GM12878 (cell line): ENCODE results near the gene IGF2BP2. TPM values are rescaled to one million over a fixed set of nuclear protein-coding genes. Genes with fewer than 3 reads are reported as not detected.

Source experiments
- ATAC-seq: fragments of 200-7000 bp; cut with Tn5 transposase; 3 replicates; pipeline ENCODE4 v1.9.1; 2020; ENCODE audit warnings: mild to moderate bottlenecking, moderate library complexity
- BruUV-seq: library from RNA; stranded (reverse); fragments of 400-500 nt; replicated peaks from 2 replicates; lab custom pipeline; 2021; lab: Mats Ljungman, UMichigan
- CTCF ChIA-PET: fragments of 300-600 bp; sonication (Branson Sonifier 250); formaldehyde crosslinking; extraction: SDS; loops from one replicate; lab custom pipeline; 2021; ENCODE audit warnings: inconsistent platforms; lab: Yijun Ruan, JAX
- POLR2A ChIA-PET: fragments of 350-600 bp; formaldehyde crosslinking; extraction: SDS; loops from one replicate; lab custom pipeline; 2021; ENCODE audit warnings: inconsistent platforms; lab: Charles Lee
- RAD21 ChIA-PET: fragments of 300-600 bp; sonication (Branson Sonifier 250); formaldehyde crosslinking; loops from one replicate; lab custom pipeline; 2023; ENCODE audit warnings: antibody characterized with exemption; ENCODE audit not compliant: unreplicated experiment; lab: Charles Lee
- SMC1A ChIA-PET: fragments of 300-600 bp; sonication (Branson Sonifier 250); formaldehyde crosslinking; loops from one replicate; lab custom pipeline; 2023; ENCODE audit not compliant: unreplicated experiment, uncharacterized antibody; lab: Charles Lee
- DNase-seq: peaks from one replicate; pipeline ENCODE4 v3.0.0-alpha.2; 2011; ENCODE audit warnings: low read depth, low spot score
- FAIRE-seq: peaks from 3 replicates; lab custom pipeline; 2011; peaks lifted over from hg19 to GRCh38; lab: Jason Lieb, UNC
- H2AFZ ChIP-seq: 2 replicates; pipeline ENCODE4 v1.6.0; 2011; ENCODE audit warnings: low read depth, low read length, control low read depth; ENCODE audit not compliant: control insufficient read depth
- H3K27ac ChIP-seq: 2 replicates; pipeline ENCODE4 v1.5.1; 2011; ENCODE audit warnings: control low read depth; ENCODE audit not compliant: control insufficient read depth, insufficient read depth
- H3K27me3 ChIP-seq, 2 experiments: replicated peaks in 1 of 2; 2 replicates each; pipeline versions ENCODE4 v1.6.0 to v1.6.1; 2011; ENCODE audit warnings: low read length in 1 of 2; ENCODE audit not compliant: control insufficient read depth in 2 of 2, insufficient read depth in 2 of 2
- H3K36me3 ChIP-seq, 2 experiments: 2 replicates each; pipeline ENCODE4 v1.5.1; 2011; ENCODE audit warnings: low read length in 1 of 2; ENCODE audit not compliant: control insufficient read depth in 2 of 2, insufficient read depth in 2 of 2
- H3K4me1 ChIP-seq: 2 replicates; pipeline ENCODE4 v1.6.1; 2011; ENCODE audit warnings: mild to moderate bottlenecking, low read length, moderate library complexity, mixed read lengths; ENCODE audit not compliant: control insufficient read depth, insufficient read depth
- H3K4me2 ChIP-seq: 2 replicates; pipeline ENCODE4 v1.6.0; 2011; ENCODE audit warnings: control low read depth; ENCODE audit not compliant: control insufficient read depth, insufficient read depth
- H3K4me3 ChIP-seq: fragments of 200-600 bp; sonication (generic); 2 replicates; pipeline ENCODE4 v1.5.1; 2016
- H3K79me2 ChIP-seq: 2 replicates; pipeline ENCODE4 v1.6.0; 2011; ENCODE audit warnings: low read length; ENCODE audit not compliant: control insufficient read depth, insufficient read depth
- H3K9ac ChIP-seq: 2 replicates; pipeline ENCODE4 v1.8.0; 2011; ENCODE audit warnings: low read length, control low read depth, mixed read lengths; ENCODE audit not compliant: control insufficient read depth, insufficient read depth
- H3K9me3 ChIP-seq: replicated peaks from 3 replicates; pipeline ENCODE4 v1.5.1; 2011; ENCODE audit warnings: mild to moderate bottlenecking, low read length; ENCODE audit not compliant: control insufficient read depth, insufficient read depth
- H4K20me1 ChIP-seq: 2 replicates; pipeline ENCODE4 v1.6.0; 2011; ENCODE audit not compliant: control insufficient read depth, insufficient read depth
- ASH2L ChIP-seq: fragments of 300-600, 200-600 bp; sonication (generic); IDR thresholded peaks from 2 replicates; pipeline ENCODE4 v1.6.1; 2017; ENCODE audit warnings: low read depth, mild to moderate bottlenecking, borderline replicate concordance
- ATF7 ChIP-seq: fragments of 450-650 bp; IDR thresholded peaks from 2 replicates; pipeline ENCODE4 v1.6.1; 2016; ENCODE audit warnings: low read depth, mild to moderate bottlenecking
- BCL3 ChIP-seq: IDR thresholded peaks from 2 replicates; pipeline ENCODE4 v1.6.1; 2011; ENCODE audit warnings: borderline replicate concordance, low read depth, mild to moderate bottlenecking, moderate library complexity, low read length; ENCODE audit not compliant: insufficient read depth, poor library complexity, severe bottlenecking
- CBX3 ChIP-seq: fragments of 200-600 bp; sonication (generic); IDR thresholded peaks from 2 replicates; pipeline ENCODE4 v1.6.1; 2016; ENCODE audit warnings: low read depth, borderline replicate concordance
- CREB1 ChIP-seq: IDR thresholded peaks from 2 replicates; pipeline ENCODE4 v1.6.1; 2012; ENCODE audit warnings: low read depth, mild to moderate bottlenecking, inconsistent platforms
- CREM ChIP-seq: IDR thresholded peaks from 2 replicates; pipeline ENCODE4 v1.6.1; 2014; ENCODE audit warnings: antibody characterized with exemption, low read depth
- EED ChIP-seq: sonication (generic); IDR thresholded peaks from 2 replicates; pipeline ENCODE4 v1.6.1; 2016; ENCODE audit warnings: antibody characterized with exemption, low read depth
- ETV6 ChIP-seq, 2 experiments: fragments of 450-650 bp in 1 of 2; IDR thresholded peaks in 1 of 2; conservative IDR thresholded peaks in 1 of 2; 2 replicates each; pipeline ENCODE4 v1.6.1; 2014; ENCODE audit warnings: antibody characterized with exemption in 1 of 2, borderline replicate concordance in 1 of 2, low read depth in 1 of 2, mild to moderate bottlenecking in 1 of 2, moderate library complexity in 1 of 2
- GABPA ChIP-seq: IDR thresholded peaks from 2 replicates; pipeline ENCODE4 v1.6.1; 2014; ENCODE audit warnings: antibody characterized with exemption, low read depth, mild to moderate bottlenecking, inconsistent platforms
- IKZF2 ChIP-seq, 2 experiments: fragments of 450-650 bp; IDR thresholded peaks; 2 replicates each; pipeline ENCODE4 v1.6.1; 2017; ENCODE audit warnings: mild to moderate bottlenecking in 2 of 2, moderate library complexity in 2 of 2
- IRF4 ChIP-seq: IDR thresholded peaks from 2 replicates; pipeline ENCODE4 v1.6.1; 2011; ENCODE audit warnings: low read depth, low read length
- JUNB ChIP-seq: IDR thresholded peaks from 2 replicates; pipeline ENCODE4 v1.6.1; 2016; ENCODE audit warnings: antibody characterized with exemption, mild to moderate bottlenecking
- KDM1A ChIP-seq: fragments of 200-600 bp; sonication (generic); IDR thresholded peaks from 2 replicates; pipeline ENCODE4 v1.6.1; 2016; ENCODE audit warnings: borderline replicate concordance
- MTA2 ChIP-seq: fragments of 450-650 bp; IDR thresholded peaks from 2 replicates; pipeline ENCODE4 v1.6.1; 2016; ENCODE audit warnings: low read depth, mild to moderate bottlenecking, moderate library complexity
- NFIC ChIP-seq: IDR thresholded peaks from 2 replicates; pipeline ENCODE4 v1.6.1; 2012; ENCODE audit warnings: low read depth, mild to moderate bottlenecking, inconsistent platforms, low read length, moderate library complexity
- RUNX3 ChIP-seq: IDR thresholded peaks from 2 replicates; pipeline ENCODE4 v1.6.1; 2012; ENCODE audit warnings: low read length, inconsistent platforms
- SPI1 ChIP-seq: IDR thresholded peaks from 2 replicates; pipeline ENCODE4 v1.6.1; 2011; ENCODE audit warnings: low read depth, mild to moderate bottlenecking, low read length, moderate library complexity, borderline replicate concordance; ENCODE audit not compliant: insufficient read depth
- STAT1 ChIP-seq: fragments of 450-650 bp; conservative IDR thresholded peaks from 2 replicates; pipeline ENCODE4 v1.6.1; 2014; ENCODE audit warnings: antibody characterized with exemption, mild to moderate bottlenecking
- TBL1XR1 ChIP-seq: IDR thresholded peaks from 2 replicates; pipeline ENCODE4 v1.6.1; 2012; ENCODE audit warnings: low read depth, low read length, improper control_type of control experiment
- YY1 ChIP-seq: IDR thresholded peaks from 2 replicates; pipeline ENCODE4 v1.6.1; 2011; ENCODE audit warnings: low read depth, mild to moderate bottlenecking, low read length
- ZNF384 ChIP-seq: IDR thresholded peaks from 2 replicates; pipeline ENCODE4 v1.6.1; 2012; ENCODE audit warnings: low read depth, mild to moderate bottlenecking, low read length, improper control_type of control experiment, borderline replicate concordance
- ZSCAN29 ChIP-seq: fragments of 450-650 bp; IDR thresholded peaks from 2 replicates; pipeline ENCODE4 v1.6.1; 2017; ENCODE audit warnings: mild to moderate bottlenecking, moderate library complexity
- ZZZ3 ChIP-seq: IDR thresholded peaks from 2 replicates; pipeline ENCODE4 v1.6.1; 2011; ENCODE audit warnings: low read depth; ENCODE audit not compliant: control insufficient read depth, insufficient read length
- WGBS: methylation state at CpG from one replicate; pipeline ENCODE4 v1.1.6; 2016; ENCODE audit warnings: low lambda C conversion rate; ENCODE audit not compliant: insufficient replicate concordance, insufficient coverage; ENCODE audit errors: missing lambda C conversion rate; 5-methylcytosine and 5-hydroxymethylcytosine counted together
- in situ Hi-C: fragments of 300-500 bp; cut with MboI; formaldehyde crosslinking; loops from 9 replicates; pipeline ENCODE4 v1.14.3; 2018; ENCODE audit warnings: mixed read lengths
- intact Hi-C: fragments of 100-400 bp; cut with micrococcal nuclease; formaldehyde crosslinking; loops from one replicate; pipeline ENCODE4 v1.14.2; 2022; ENCODE audit not compliant: unreplicated experiment
- polyA plus RNA-seq, 11 experiments: library from polyadenylated mRNA; depleted of rRNA in 4 of 11; unstranded in 6 of 11; stranded (reverse) in 5 of 11; fragments of >200 nt; fragmentation: Nextera tagmentation in 4 of 11; fragmentation: Illumina TruSeq in 1 of 11; extraction: Ambion mirVana in 4 of 11; extraction: Trizol in 1 of 11; gene quantifications; 1 replicate in 1 of 11; 2 replicates in 10 of 11; pipeline versions ENCODE4 v1.2.1 to v1.2.3, GENCODE V29; 2011 to 2016; ENCODE audit warnings: inconsistent platforms in 2 of 11, missing spikeins in 2 of 11, low read depth in 1 of 11
- total RNA-seq, 4 experiments: library from RNA; depleted of rRNA in 3 of 4; stranded (reverse); fragments of >200 nt in 3 of 4; fragmentation: Illumina TruSeq in 1 of 4; extraction: Trizol in 1 of 4; gene quantifications; 2 replicates each; pipeline versions ENCODE4 v1.2.1 to v1.2.3, GENCODE V29; 2013 to 2021
- TF ChIP-seq, protein P1 (sequence below): fragments of 450-650 bp; IDR thresholded peaks from 2 replicates; pipeline ENCODE4 v1.6.1; 2017; ENCODE audit warnings: low read depth, mild to moderate bottlenecking, moderate library complexity

The IGF2BP2 gene
- total and polyA plus RNA-seq, 10 of the 15 experiments (the other 5 are each of a cell fraction or from before 2014, with no cell fraction given) = 0.25 to 0.72 TPM; not detected in 8

DNA sequence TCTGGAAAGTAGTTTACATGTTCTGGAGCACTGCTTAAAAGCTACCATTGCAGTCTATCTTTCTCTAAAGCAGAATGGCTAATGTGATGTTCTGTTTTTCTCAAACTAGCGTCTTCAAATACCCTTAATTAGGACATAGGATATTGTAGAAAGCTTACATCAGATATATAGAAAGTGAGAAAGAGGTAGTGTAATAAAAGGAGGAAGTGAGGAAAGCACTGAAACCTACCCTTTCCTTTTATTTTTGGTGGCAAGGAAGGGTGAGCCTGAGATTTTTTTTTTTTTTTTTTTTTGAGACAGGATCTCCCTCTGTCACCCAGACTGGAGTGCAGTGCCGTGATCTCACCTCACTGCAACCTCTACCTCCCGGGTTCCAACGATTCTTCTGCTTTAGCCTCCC is 229.3 kb downstream of the IGF2BP2 start:
- Histone ChIP-seq H3K36me3 (peaks cover 0 to 9% of the 10 kb centered on the region in 2 experiments; a peak in 1 of 4 replicates), H3K27me3 (no peaks in the 10 kb centered on the region), H3K9ac (no peak overlapping the region), H3K27ac (peak overlapping the region; percentile 40), H3K4me1 (peaks cover 8% of the 10 kb centered on the region), H3K79me2 (no peaks in the 10 kb centered on the region), H3K9me3 (no peaks in the 10 kb centered on the region), H3K4me3 (no peak overlapping the region), H4K20me1 (no peaks in the 10 kb centered on the region), H3K4me2 (peak overlapping the region; percentile 46), H2AFZ (no peak overlapping the region)
- in situ Hi-C loops = no loop called here
- DNase-seq (peak; percentile 21), FAIRE-seq (peak; percentile 38), ATAC-seq (peak; percentile 91)
- no TSS peak for BruUV-seq
- intact Hi-C loops = no loop called here
- 42% methylated on average over 3 of the region's 4 CpGs for WGBS
- ChIA-PET SMC1A (no interaction called here), RAD21 (interaction anchor here (0.6 kb wide), 1 partner anchor 830 kb away, joined by 3 read pairs; no protein-coding TSS in a partner anchor), CTCF (interaction anchor here (0.7 to 2.8 kb wide), 3 partner anchors 9 to 165 kb away, joined by 4 to 10 read pairs (median 6); partner anchors contain the start of gene SENP2), POLR2A (interaction anchor here (0.5 to 1.0 kb wide), 4 partner anchors 9 to 1496 kb away, joined by 3 to 6 read pairs (median 4); no protein-coding TSS in a partner anchor)
- TF ChIP-seq ATF7 (peak; percentile 76), ZNF384 (peak; percentile 57), CREB1 (peak; percentile 52; the same call in 1 of the 2 replicates), CREM (peak; percentile 12; the same call in 1 of the 2 replicates), BCL3 (no peak), JUNB (peak; percentile 46; the same call in 1 of the 2 replicates), ASH2L (no peak), SPI1 (peak; percentile 83), KDM1A (no peak), MTA2 (peak; percentile 49; the same call in 1 of the 2 replicates), ZZZ3 (no peak), STAT1 (no peak), IKZF2 (IDR thresholded peaks at IDR 0.05) (peak; percentile 51 to 71; a peak in 3 of 4 replicates), NFIC (peak; percentile 69), EED (0 out of 2 replicates have a peak, but pooled peaks have one; percentile 15), TBL1XR1 (no peak), RUNX3 (peak; percentile 29; the same call in 1 of the 2 replicates), GABPA (0 out of 2 replicates have a peak, but pooled peaks have one; percentile 18), CBX3 (no peak), IRF4 (no peak), ZSCAN29 (no peak), ETV6 (conservative IDR thresholded peaks at IDR 0.05 in 1 of 2, IDR thresholded peaks at IDR 0.05 in 1 of 2; ENCODE audit: borderline replicate concordance in 1 of 2, low read depth in 1 of 2) (peak in 1 of 2 experiments; percentile 68; a peak in 2 of 4 replicates), YY1 (no peak)
- TF ChIP-seq, protein P1, sequence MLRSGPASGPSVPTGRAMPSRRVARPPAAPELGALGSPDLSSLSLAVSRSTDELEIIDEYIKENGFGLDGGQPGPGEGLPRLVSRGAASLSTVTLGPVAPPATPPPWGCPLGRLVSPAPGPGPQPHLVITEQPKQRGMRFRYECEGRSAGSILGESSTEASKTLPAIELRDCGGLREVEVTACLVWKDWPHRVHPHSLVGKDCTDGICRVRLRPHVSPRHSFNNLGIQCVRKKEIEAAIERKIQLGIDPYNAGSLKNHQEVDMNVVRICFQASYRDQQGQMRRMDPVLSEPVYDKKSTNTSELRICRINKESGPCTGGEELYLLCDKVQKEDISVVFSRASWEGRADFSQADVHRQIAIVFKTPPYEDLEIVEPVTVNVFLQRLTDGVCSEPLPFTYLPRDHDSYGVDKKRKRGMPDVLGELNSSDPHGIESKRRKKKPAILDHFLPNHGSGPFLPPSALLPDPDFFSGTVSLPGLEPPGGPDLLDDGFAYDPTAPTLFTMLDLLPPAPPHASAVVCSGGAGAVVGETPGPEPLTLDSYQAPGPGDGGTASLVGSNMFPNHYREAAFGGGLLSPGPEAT = 0 out of 2 replicates have a peak, but pooled peaks have one; percentile 29
